GM19372 (cell line): ENCODE results near the gene ERV3-1.
"Not testable (repeated sequence)": the region's sequence is repeated elsewhere in the genome, so short reads cannot be mapped to it uniquely, and the experiment has no call there.

Experiments
- ATAC-seq: cut with Tn5 transposase; IDR thresholded peaks from one replicate; pipeline ENCODE4 v1.9.1; 2021; ENCODE audit warnings: mild to moderate bottlenecking, low read depth, moderate library complexity; ENCODE audit not compliant: unreplicated experiment

Gene ERV3-1

DNA sequence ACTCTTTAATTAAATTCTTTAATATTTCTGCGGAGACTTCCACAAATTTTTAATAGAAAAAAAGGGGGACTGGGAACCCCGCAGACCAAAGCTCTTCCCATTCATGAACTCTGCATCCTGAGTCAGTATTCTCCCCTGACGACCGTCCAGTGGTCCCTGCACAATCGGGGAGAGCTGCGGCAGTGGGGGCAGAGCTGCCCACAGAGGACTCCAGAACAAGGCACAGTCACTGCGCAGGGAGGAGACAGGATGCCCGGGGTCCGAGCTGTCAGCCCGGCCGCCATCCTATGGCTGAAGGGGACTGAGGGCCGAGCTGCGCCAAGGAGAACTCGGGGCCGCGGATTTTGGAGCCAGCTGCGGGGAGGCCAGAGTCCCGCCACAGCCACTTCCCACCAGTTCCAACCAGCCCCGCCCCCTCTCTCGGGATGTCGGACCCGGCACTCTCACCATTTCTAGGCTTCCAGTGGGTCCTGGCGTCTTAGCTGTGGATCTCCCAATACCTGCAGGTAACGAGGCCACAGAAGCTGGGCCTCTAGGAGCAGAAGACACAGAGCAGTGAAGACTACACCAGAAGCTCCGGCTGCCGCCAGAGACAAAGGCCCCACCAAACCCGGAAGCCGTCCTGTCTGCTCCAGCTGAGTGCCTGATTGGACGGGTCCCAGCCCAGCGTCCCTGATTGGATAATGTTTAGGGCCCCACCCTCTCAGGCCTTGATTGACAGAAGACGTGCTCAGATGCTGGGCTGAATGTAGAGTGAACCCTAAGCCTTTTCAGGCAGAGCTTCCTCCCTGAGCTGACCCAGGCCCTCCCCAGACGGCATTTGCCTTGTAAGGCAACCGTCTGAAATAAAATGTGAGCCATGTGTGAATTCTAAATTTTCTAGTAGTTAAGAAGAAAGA lies at the start of gene ERV3-1:
Gene ERV3-1, minus strand, starts transcription at position 594 of the 899 bp plus-strand sequence. CDS start 13,661 bp downstream, outside the sequence.
- ATAC-seq = peak; percentile 99

- not testable (repeated sequence) for ATAC-seq
Measured at GRCh38 chr7:65055786-65056185, 49.3 kb upstream of the ERV3-1 start.

DNA sequence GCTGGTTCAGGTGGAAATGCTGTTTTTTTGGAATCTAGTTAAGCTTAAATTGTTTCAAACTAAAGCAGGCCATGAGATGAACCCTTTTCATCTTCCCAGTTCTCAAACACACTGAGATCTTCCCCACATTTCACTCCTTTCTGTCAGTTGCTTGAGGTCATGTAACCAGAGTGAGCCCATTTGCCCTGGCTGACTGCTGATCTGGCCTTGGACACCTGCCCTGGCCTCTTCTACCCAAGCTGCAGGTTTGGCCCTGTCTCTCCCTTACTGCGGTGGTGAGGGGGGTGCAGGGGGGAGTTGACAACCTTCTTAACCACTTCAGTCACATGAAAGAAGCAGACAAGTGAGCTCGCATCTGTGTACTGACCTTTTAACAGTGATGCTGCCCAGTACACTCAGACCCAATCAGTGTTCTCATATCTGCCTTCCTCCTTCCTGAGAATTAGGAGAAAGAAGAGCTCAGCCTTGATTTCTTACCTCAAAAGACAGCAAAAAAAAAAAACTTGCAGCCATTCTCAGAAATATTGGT lies 48.0 kb upstream of the ERV3-1 start:
- not testable (repeated sequence) for ATAC-seq

DNA sequence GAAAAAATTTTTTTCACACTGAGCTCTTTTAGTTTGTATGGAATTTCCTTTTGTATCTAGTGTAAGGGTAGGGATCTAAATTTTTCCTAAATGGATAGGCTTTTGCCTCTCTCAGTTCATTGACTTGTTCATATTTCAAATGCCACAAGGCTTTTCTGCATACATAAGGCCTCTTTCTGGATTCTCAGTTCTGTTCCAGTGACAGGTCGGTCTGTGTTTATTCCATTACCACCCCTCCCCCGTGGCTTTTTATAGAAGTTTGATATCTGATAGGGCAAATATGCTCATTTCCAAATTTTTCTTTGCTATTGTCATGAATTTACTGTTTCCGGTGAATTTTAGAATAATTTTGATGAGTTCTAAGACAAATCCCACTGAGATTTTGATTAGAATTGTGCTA lies 45.2 kb upstream of the ERV3-1 start:
- ATAC-seq = not testable (repeated sequence)

GRCh38 chr7:65051139-65051538 lies 44.7 kb upstream of the ERV3-1 start:
- ATAC-seq = not testable (repeated sequence)

DNA sequence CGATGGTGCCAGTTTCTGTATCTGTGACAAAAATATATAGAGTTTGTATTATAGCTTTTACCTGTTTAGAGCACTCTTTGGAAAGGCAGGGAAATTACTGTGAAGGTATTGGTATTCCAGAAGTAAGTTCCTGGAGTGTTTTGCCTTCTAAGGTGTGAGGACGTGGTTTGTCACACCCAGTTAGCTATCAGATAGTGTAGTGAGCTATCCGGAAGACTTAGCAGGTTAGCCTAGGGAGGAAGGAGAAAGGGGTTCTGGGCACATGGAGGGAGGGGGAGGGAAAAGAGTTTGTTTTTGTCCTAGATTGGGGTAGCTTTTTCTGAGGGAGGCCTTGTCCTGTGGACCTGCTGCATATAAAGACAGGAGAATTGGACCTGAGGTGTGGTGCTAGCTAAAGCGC lies 39.8 kb upstream of the ERV3-1 start:
- not testable (repeated sequence) for ATAC-seq

DNA sequence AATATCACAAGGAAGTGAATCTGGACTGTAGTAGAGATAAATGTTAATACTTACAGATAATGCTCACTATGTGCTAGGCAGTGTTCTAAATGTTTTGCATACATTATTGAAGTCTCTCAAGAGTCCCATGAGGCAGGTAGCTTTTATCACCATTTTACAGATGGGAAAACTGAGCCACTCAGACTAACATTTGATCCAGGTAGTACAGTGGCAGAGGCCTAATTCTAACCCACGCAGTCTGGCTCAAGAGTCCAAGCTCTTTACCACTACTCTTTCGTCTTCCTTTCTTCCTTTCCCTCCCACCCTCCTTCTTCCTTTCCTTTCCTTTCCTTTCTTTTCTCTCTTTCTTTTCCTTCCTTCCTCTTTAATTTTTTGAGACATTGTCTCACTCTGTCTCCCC lies 39.1 kb upstream of the ERV3-1 start:
- ATAC-seq = not testable (repeated sequence)

DNA sequence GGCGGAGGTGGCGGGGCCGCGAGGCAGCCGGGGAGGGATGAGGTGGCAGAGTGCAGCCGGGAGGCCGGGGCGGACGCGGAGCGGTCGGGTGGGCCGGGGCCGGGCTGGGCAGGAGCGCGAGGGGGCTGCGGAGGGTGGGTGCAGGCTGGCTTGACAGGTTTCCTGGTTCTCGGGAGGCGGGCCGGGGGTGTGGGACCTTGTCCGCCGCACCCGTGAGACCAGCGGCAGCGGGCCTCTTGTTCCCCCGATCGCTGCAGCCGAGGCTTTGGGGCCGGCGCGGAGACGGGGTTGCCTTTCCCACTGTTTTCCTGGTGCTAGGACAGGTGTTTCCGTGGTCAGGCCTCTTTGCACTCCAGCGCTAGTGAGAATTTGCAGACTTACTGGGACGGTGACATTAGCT lies 32.3 kb upstream of the ERV3-1 start:
- peak; percentile 15 for ATAC-seq

DNA sequence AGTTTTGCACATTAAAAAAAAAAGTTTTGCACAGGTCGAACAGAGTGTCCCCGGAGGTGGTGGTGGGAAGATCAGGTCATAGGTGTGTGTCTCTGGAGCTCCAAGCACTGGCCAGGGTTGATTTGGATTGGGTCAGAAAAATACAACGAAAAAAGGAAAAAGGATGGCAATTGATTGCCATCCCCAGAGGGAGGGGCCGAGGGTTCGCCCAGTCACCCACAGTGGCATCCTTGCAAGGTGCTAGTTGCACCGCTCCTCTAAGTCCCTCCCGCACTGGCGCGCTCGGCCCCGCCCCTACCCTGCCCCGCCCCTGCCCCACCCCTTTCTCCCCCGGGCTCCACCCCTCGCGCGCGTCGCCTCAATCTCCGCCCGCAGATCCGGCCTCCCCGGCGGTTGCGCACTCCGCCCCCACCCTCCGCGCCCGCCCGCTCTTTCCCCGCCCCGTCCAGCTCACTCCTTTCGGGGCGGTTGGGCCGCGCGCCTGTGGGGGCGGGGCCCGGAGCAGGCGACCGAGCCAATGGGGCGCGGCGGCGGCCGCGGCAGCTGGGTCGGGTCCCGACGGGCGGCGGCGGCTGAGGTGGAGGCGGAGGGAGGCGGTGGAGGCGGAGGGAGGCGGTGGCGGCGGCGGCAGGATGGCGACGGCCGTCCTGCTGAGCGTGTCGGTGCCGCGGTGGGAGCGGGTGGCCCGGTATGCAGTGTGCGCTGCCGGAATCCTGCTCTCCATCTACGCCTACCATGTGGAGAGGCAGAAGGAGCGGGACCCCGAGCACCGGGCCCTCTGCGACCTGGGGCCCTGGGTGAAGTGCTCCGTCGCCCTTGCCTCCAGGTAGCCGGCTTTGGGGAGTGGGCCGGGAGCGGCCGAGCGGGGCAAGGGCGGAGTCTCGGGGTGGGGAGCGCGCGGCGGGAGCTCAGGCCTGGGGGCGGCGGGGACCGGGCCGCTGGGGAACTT lies 31.5 kb upstream of the ERV3-1 start:
- ATAC-seq = peak; percentile 87

GRCh38 chr7:65036526-65036925 lies 30.0 kb upstream of the ERV3-1 start:
- not testable (repeated sequence) for ATAC-seq

DNA sequence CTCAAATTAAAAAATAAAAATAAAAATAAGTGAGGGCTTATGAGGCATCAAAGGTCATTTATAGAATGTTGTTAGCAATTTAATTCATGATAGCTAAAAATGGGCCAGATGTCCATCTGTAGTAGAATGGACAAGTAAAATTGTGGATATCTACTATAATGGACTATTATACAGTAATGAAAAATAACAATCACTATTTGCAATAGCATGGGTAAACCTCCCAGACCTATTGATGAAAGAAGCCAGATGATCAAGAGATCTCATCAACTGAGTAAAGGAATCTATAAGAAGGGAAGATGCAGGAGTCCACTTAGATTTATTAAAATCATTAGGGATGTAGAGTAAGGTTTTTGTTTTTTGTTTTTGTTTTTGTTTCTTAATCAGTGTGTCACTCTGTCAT lies 29.0 kb upstream of the ERV3-1 start:
- ATAC-seq = not testable (repeated sequence)

GRCh38 chr7:65034120-65034782 lies 27.8 kb upstream of the ERV3-1 start:
- ATAC-seq = not testable (repeated sequence)

DNA sequence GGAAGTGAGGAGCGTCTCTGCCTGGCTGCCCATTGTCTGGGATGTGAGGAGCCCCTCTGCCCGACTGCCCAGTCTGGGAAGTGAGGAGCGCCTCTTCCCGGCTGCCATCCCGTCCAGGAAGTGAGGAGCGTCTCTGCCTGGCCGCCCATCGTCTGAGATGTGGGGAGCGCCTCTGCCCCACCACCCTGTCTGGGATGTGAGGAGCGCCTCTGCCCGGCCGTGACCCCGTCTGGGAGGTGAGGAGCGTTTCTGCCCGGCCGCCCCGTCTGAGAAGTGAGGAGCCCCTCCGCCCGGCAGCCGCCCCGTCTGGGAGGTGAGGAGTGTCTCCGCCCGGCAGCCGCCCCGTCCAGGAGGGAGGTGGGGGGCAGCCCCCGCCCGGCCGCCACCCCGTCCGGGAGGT lies 26.9 kb upstream of the ERV3-1 start:
- not testable (repeated sequence) for ATAC-seq

GRCh38 chr7:65025023-65025422 lies 18.5 kb upstream of the ERV3-1 start:
- ATAC-seq = not testable (repeated sequence)

GRCh38 chr7:65020978-65021377 lies 14.5 kb upstream of the ERV3-1 start:
- ATAC-seq = not testable (repeated sequence)

DNA sequence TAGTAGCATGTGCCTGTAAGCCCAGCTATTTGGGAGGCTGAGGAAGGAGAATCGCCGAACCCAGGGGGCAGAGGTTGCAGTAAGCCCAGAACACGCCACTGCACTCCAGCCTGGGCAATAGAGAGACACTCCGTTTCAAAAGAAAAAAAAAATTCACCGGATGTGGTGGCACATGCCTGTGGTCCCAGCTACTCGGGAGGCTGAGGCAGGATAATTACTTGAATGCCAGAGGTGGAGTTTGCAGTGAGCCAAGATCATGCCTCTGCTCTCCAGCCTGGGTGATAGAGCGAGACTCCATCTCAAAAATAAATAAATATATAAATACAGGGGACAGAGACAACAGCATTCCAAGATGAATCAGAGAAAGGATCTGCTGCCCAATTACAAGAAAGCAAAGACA lies 3.4 kb upstream of the ERV3-1 start:
- ATAC-seq = not testable (repeated sequence)

- not testable (repeated sequence) for ATAC-seq
Measured at GRCh38 chr7:65009394-65009793, 2.9 kb upstream of the ERV3-1 start.

GRCh38 chr7:65007036-65007435 lies 549 bp upstream of the ERV3-1 start:
- ATAC-seq = not testable (repeated sequence)

- no peak for ATAC-seq
Measured at GRCh38 chr7:65004575-65004974, 1.9 kb downstream of the ERV3-1 start.

DNA sequence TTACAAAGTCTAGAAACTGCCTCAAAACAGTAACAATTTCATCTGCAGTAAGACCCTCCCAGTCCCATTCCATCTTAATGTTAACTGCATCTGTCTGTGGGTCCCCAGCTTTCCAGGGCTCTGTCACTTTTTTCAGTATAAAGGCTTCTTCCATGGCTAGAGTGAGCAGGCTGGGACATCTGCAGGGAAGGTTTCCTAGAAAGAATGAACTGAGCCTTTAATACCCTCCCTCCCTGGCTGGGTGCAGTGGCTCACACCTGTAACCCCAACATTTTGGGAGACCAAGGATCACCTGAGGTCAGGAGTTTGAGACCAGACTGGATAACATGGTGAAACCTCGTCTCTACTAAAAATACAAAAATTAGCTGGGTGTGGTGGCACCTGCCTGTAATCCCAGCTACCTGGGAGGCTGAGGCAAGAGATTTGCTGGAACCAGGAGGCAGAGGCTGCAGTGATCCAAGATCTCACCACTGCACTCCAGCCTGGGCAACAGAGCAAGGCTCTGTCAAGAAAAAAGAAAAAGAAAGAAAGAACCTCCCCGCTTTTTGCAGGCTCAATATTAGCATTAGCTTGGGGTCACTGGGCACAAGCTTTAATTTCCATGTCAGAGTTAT lies 3.4 kb downstream of the ERV3-1 start:
- no peak for ATAC-seq
